T-helper 1 cell treated with Interleukin-12 subunit alpha and Interleukin-12 subunit beta and Interleukin-4 antibody, amounts not matched to agents 30 ng/mL and 1 ng/mL, for 36 hours (primary cell): ENCODE data around the gene MPZL2. TPM values are rescaled to one million over a fixed set of nuclear protein-coding genes. Genes with fewer than 3 reads are reported as not detected.

Experiments used
- intact Hi-C: fragments of 100-400 bp; cut with micrococcal nuclease; formaldehyde crosslinking; loops from one replicate; pipeline ENCODE4 v1.15.1; 2024
- total RNA-seq: library from RNA; stranded (reverse); gene quantifications from 2 replicates; pipeline ENCODE4 v1.2.3, GENCODE V29; 2022

The MPZL2 gene
- total RNA-seq, 1 donor from 2014 or later, result 4.8 TPM

DNA sequence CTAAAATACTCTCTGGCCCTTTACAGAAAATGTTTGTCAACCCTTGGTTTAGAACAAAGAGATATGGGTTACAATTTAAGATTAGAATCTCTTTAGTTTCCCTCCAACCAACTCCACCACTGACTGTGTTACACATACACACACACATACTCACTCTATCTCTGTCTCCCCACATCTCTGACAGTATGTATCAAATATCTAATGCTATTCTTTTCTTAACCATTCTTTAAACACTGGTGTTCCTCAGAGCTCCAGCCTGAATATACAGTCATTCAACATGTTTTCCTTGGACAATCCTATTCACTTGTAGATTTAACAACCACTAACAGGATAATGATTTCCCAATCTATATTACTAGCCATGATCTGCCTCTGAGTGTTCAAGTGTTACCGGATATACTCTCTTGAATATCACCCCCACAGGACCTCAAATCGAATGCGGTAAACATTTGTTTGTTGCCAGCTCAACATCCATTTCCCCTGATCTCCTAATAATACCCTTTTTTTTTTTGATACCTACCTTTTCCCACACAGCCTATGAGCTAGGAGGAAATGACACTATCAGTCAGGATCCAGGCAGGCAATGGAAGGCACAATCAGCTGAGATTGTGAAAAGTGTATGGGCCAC lies 18.0 kb downstream of the MPZL2 start:
- intact Hi-C loops, result no loop called here

DNA sequence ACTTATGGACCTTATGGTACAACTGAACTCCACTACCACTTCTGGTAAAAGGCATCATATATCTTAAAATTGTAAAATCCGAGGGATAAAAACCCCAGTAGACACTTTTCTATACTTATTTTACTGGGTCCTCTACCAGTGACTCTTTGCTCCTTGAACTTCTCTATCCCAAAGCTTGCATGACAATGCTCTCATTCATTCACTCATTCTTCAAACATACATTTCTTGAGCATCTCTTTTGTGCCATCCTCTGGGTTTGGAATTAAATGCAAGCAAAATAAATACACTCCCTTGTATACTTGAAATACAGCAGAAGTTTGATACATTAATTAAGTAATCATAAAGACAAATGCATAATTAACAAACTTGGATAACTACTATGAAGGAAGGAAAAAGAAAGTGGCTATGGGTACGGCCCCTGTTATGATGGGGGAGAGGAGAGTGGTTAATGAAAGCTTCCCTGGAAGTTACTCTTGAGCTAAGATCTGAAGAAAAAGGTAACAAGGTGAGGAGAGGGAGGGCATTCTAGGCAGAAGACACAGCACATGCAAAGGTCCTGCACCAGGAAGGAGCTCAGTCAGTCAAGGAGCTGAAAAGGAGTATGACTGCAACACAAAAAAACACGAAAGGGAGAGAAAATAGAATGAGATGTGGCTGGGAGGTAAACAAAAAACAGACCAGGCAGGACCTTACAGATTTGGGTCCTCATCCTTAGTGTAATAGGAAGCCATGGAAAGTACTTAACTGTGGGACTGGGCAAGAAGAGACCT lies 19.9 kb downstream of the MPZL2 start:
- intact Hi-C loops, result loop anchor here (5.0 kb wide), 3 partner anchors 113 to 1012 kb away; partner anchors contain the start of genes KMT2A, PCSK7, RNF214 and UBE4A

DNA sequence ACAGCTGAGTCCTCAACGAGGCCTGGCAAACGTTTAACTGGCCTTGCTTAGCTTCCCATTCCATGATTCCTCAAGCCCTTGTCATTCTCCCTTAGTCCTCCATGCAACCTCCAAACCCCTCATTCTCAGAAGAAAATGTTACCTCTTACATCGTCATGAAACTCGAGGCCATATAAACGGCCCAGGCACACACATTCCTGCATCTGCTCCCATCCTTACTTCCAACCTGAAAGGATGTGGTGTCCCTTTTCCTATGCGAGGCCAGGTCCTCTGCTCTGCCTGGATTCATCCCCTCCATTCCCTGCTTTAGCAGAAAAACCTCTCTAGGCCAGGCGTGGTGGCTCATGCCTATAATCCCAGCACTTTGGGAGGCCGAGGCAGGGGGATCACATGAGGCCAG lies 20.9 kb downstream of the MPZL2 start:
- intact Hi-C loops, result loop anchor here (5.0 kb wide), 3 partner anchors 114 to 1011 kb away; partner anchors contain the start of genes KMT2A, PCSK7, RNF214 and UBE4A

DNA sequence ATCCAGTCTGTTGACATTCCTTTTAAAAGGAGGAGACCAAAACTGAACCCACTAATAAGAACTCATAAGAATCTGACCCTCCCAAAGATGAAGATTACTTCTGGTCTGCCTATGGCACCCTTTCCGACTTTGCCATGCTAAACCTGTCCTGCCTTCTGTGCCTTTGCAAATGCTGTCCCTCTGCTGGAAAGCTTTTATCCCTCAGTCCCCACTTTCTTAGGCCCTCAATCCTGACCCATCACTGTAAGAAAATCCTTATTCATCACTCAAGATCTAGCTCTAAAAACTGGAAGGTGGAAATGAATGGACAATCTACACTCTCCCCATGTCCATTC lies 22.4 kb downstream of the MPZL2 start:
- intact Hi-C loops, result loop anchor here (1.0 to 5.0 kb wide), 9 partner anchors 10 to 1009 kb away; partner anchors contain the start of genes KMT2A, PCSK7, RNF214 and UBE4A

DNA sequence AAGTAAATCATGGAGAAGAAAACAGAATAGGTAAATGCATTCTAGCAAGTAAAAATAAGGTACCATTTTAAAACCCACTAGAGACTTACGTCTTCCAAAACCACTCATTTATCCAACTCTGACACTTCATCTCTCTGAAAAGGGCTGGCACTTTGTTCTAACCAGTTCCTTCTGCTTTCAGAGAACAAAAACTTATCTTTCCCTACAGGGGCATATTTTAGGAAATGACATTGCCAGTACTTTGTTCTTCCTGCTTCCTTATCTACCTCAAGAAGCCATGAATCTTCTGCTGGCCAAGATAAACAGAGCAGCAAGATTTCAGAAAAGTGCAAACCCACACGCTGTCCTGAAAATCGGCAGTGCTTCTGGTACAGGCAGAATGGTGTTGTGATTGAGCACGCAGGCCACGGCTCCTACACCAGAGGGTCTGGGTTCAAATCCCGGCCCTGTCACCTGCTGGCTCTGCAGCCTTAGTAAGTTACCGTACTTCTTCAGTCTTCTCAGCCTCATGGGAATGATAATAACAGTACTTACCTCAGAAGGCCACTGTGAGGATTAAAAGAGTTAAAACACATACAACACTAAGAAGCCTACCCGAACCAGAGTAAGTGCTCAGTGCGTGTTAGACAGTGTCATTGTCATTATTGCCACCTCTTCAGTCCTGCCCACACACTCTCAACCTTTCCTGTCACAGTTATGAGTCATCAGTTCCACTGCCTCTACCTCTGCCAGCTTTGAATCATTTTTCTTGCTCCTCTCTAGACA lies 22.9 kb downstream of the MPZL2 start:
- intact Hi-C loops, result loop anchor here (1.0 to 5.0 kb wide), 10 partner anchors 10 to 1009 kb away; partner anchors contain the start of genes KMT2A, PCSK7, RNF214 and UBE4A

DNA sequence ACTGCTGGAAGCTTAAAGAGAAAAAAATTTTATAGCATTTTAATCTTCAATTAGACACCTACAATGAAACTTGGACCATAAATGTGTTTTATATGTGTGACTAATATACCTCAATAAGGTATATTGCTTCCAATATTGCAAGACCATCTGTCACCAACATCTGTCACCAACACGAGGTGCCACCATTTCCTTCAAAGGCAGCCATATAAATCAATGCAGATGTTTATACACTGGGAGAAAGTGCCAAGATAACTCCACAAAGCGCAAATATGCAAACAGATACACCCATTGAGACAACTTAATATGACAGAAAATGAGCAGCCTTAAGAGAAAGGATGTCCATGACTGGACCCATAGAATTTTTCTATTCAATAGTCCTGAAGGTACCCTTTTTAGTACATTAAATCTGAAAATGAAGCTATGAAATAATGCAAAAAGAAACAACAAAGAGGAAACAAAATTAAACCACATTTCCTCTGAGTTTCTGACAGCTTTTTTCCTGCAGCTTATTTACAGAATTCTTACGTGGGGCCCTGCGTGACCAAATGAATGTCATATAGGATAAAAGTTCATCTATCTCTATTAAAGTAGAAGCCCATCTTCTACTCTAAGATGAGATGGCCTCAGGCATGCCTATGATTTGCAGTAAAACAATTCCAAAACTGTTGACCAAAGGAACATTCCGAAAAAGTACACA lies 24.4 kb downstream of the MPZL2 start:
- intact Hi-C loops, result loop anchor here (1.0 to 5.0 kb wide), 5 partner anchors 22 to 1007 kb away; partner anchors contain the start of genes KMT2A, PCSK7, RNF214 and UBE4A

DNA sequence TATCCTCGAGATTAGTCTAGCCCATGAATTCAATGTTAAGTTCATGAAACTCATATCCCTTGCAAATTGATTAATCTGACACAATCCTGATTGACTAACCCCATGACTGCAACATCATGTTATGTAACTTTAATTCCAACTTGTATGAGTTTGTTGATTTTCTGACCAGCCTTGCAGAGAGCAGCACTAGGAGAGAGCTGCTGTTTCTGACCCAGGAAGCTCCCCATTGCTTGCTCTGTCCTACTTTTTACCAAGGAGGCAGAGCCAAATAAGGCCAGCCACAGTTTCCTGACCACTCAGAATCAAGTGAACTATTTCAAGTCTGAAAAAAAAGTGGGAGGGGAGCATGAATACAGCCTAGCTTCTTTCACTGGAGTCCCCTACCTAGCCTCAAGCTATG lies 25.2 kb downstream of the MPZL2 start:
- intact Hi-C loops, result no loop called here

DNA sequence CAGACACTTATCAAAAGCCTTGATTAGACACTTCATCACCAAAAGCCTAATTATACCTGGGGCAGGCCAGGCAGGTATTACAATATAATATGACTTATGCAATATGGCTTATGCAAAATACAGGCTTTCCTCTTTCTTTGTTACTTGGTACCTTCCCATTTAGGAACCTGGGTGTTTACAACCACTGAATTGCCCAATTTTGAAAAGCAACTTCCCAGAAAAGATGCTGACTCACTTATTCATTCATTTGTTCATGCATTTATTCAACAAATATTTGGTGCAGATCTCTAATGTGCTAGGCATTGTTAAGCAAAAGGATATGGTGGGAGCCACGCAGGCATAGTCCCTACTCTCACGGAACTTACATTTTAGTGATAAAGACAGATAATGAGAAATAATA lies 25.7 kb downstream of the MPZL2 start:
- intact Hi-C loops, result no loop called here

DNA sequence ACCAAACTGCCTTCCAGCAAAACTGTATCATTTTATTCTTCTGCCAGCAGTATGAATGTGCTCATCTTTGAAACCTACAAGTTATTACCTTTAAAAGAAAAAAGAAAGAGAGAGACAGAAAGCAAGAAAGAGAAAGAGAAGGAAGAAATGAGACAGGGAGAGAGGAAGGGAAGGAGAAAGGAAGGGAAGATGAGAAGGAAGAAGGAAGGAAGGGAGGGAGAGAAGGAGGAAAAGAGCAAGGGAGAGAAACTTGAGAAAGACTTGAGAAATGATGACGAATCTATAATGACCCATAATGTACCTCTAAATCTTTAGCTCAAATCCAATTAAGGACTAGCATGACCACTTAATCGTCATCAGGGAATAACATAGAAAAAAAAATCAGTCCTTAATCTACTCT lies 27.9 kb downstream of the MPZL2 start:
- intact Hi-C loops, result no loop called here

DNA sequence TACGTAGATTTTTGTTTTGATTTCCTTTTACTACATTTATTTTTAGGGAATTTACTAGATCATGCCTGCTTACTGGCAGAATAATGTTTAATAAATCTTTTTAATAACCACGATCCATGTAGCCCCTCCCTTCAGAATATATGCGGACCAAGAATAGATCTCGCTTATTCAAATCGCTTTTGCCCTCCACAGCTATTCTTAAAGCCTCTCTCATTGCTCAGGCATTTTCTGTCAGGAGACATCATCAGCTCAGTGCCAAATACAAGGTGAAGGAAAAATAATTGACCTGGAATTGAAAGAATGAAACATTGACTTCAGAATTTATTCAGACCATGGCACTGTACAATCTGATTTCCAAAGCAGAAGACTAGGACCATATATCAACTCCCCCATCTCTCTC lies 29.3 kb downstream of the MPZL2 start:
- intact Hi-C loops, result no loop called here

DNA sequence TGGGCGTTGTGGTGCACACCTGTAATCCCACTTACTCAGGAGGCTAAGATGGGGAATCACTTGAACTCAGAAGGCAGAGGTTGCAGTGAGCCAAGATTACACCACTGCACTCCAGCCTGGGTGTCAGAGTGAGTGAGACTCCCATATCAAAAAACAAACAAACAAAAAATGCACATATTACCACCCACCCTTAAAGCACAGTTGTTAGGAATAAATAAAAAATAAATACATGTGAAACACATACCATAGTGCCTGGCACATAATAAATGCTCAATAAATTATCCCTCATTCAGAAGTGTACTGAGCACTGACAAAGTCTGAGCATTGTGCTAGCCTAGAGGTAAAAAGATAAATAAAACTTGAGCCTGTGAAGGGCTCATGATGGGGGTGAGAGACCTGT lies 30.2 kb downstream of the MPZL2 start:
- intact Hi-C loops, result no loop called here

DNA sequence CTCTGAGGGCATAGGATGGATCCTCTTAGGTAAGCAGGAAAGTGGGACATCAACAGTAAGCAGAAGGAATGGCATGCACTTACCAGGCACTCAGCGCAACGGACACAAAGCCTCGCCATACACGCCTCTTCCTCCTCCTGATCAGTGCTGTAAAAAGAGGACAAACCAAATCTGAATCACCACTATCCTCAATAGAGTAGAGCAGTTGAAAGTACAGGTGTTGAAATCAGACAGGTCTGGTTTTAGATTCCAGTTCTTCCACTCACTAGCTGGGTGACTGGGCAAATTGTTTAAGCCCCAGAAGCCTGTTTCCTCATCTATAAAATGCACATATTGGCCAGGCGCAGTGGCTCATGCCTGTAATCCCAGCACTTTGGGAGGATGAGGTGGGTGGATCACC lies 30.7 kb downstream of the MPZL2 start:
- intact Hi-C loops, result no loop called here

DNA sequence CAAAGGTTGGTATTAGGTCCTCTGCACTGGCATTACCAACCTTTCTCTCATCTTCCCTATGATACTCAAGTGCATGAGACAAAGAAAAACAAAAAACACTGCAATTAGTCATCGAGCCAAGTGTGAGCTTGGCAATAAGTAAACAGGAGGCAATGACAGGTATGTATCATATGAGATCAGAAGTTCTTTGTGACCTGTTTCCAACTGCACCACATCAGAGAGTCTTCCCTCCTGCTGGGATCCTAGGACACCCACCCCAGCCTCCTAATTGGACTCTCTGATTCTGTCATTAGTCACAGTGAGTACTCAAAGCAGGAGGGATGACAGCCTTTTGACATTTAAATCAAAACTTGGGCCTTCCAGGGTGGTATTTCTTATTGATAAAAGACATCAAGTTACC lies 31.4 kb downstream of the MPZL2 start:
- intact Hi-C loops, result no loop called here

DNA sequence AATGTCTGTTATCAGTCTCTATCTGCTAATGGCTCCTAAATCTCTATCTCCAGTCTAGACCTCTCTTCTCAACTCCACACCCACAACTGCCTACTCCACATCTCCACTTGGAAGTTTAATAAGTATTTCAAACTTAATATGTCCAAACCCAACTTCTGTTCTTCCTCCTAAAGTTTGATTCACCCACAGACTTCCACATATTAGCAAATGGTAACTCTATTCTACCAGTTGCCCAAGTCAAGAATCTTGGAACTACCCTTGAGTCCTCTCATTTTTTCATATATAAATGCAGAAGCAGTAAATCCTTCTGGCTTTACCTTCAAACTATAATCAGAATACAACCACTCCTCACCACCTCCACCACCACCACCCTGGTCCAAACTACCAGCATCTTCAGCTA lies 32.6 kb downstream of the MPZL2 start:
- intact Hi-C loops, result no loop called here

DNA sequence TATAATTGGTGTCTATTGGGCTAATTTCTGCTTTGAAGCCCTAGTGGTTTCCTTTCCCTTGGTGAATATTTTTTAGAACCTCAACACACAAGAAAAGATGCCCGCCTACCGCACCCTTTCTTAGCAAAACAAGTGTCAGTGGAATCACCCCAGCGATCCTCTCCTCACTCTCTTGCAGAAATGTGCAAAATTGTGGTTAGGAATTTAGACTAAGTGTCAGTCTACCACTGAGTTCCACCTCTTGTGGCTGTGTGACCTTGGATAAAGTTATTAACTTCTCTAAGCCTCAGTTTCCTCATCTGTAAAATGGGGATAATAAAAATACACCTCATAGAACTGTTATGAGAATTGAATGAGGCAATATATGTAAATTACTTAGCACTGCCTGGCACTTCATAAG lies 34.0 kb downstream of the MPZL2 start:
- intact Hi-C loops, result no loop called here

DNA sequence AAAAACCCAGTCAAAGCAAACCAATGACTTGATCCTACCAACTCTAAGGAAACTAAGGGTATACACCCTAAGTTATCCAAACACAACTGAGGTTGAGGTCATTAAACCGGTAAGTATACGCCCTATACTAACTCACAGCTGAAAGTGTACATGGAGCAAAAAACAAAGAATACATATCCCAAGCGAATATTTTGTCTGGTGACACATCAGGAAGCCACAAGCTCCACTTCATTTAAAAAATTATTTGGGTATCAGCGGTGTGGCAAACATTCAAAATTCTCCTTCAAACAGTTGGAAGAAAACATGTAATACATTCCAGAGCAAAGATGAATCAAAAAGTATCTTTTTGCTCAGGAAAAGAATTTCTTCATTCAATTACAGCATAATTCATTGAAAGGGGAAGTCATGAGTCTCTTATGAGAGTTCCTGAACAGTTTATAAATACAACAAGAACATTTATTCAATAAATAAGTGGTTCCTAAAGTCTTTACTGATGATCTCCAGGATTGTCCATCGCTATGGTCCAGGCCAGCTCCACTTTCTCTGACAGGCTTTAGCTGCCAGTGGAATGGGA lies 34.7 kb downstream of the MPZL2 start:
- intact Hi-C loops, result loop anchor here (5.0 kb wide), 3 partner anchors 242 to 412 kb away; partner anchors contain the start of gene IL10RA

DNA sequence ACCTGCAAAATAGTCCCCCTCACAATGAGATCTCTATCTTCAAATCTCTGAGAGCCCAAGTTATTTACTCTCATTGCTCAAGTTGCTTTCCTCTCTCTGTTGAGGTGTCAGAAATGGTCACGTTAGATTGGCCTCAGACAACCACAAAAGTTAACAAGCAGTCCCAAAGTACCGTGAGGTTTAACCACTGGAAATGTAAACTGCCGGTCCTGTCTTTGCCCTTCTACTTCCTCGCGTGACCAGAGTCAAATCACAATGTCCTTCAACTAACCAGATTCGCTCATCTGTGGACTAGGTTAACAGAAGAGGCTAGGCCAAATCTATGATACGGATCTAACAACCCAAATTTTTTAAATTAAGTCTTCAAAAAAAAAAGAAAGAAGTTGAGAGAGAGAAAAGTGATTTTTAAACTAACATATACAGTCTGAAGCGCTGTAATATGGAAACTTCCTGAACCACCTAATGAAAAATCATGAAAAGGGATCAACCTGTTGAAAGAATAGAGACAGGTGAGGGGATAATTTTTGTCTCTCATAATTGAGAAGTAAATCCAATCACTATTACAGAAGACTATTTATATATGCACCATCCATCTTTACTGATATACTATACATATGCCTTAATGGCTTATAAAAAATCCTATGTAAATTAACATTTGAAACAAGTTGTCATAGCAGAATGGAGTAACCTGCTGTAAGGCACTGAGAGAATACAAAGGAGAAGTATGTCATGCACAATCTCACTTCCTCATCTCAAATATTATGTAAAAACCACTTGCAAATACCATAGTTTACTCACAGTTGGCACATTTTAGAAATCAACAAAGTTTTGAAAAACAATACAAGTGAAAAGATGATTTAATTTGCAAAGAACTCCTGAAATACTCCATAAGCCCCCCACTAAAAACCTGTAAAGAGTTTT lies 36.0 kb downstream of the MPZL2 start:
- intact Hi-C loops, result loop anchor here (1.0 to 5.0 kb wide), 4 partner anchors 13 to 411 kb away; partner anchors contain the start of gene IL10RA

DNA sequence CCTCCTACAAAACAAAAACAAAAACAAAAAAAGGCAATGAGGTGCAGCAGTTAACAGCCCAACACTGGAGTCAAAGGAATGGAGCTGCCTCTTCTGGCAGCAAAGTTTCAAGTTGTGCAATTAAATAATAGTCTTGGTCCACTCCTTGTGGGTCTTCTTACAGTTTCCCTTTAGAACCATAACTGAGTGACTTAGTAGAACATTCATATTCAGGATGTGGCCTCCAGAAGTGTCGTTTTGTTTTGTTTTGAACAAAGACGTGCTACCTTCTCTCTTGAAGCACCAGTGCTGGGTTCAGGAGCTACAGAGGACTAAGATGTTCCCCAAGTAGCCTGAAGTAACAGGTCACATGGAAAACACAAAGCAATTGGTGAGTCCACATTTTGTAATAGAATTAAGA lies 37.3 kb downstream of the MPZL2 start:
- intact Hi-C loops, result loop anchor here (5.0 kb wide), 3 partner anchors 239 to 409 kb away; partner anchors contain the start of gene IL10RA

DNA sequence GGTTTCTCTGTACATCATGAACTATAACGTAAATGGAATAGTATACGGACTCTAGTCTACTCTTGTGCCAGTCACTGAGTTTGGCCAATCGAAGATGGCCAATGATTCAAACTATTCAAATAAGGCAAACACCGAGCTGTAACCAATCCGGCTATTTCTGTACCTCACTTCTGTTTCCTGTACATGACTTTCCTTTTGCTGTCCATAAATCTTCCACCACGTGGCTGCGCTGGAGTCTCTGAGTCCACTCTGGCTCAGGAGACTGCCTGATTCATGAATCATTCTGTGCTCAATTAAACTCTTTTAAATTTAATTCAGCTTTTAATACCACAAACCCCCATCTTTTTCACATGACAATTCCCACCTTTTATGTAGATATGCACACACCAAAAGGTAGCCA lies 37.8 kb downstream of the MPZL2 start:
- intact Hi-C loops, result loop anchor here (5.0 kb wide), 3 partner anchors 239 to 409 kb away; partner anchors contain the start of gene IL10RA
